ELR (cell line): ENCODE data around the gene CLNK.
A peak's percentile ranks its signal among the peaks of the same experiment; 100 is the strongest.

Experiments
- DNase-seq: peaks from one replicate; pipeline ENCODE4 v3.0.0-alpha.2; 2015; ENCODE audit warnings: low read depth

CLNK gene

GRCh38 chr4:10521424-10521823 lies 163.1 kb downstream of the CLNK start:
- no peak for DNase-seq

- no peak for DNase-seq
Observed at GRCh38 chr4:10509733-10510132, 174.8 kb downstream of the CLNK start.

- no peak for DNase-seq
Observed at GRCh38 chr4:10506077-10506476, 178.5 kb downstream of the CLNK start.

- no peak for DNase-seq
Observed at GRCh38 chr4:10504570-10505179, 179.9 kb downstream of the CLNK start.

- no peak for DNase-seq
Observed at GRCh38 chr4:10502717-10503116, 181.9 kb downstream of the CLNK start.

- no peak for DNase-seq
Observed at GRCh38 chr4:10500776-10501175, 183.8 kb downstream of the CLNK start.

GRCh38 chr4:10496200-10496599 lies 188.4 kb downstream of the CLNK start:
- no peak for DNase-seq

- DNase-seq: no peak
Observed at GRCh38 chr4:10495651-10496050, 188.9 kb downstream of the CLNK start.

GRCh38 chr4:10492464-10492863 lies 192.1 kb downstream of the CLNK start:
- DNase-seq: no peak

- DNase-seq: no peak
Observed at GRCh38 chr4:10491401-10491800, 193.2 kb downstream of the CLNK start.

- DNase-seq: no peak
Observed at GRCh38 chr4:10490996-10491395, 193.6 kb downstream of the CLNK start.

GRCh38 chr4:10482913-10483312 lies 201.7 kb downstream of the CLNK start:
- no peak for DNase-seq

GRCh38 chr4:10480616-10481015 lies 204.0 kb downstream of the CLNK start:
- DNase-seq: no peak

GRCh38 chr4:10478621-10479020 lies 205.9 kb downstream of the CLNK start:
- DNase-seq: no peak

GRCh38 chr4:10470505-10470904 lies 214.1 kb downstream of the CLNK start:
- no peak for DNase-seq

GRCh38 chr4:10466161-10466560 lies 218.4 kb downstream of the CLNK start:
- no peak for DNase-seq

GRCh38 chr4:10462876-10463275 lies 221.7 kb downstream of the CLNK start:
- DNase-seq: no peak

GRCh38 chr4:10461850-10462400 lies 222.6 kb downstream of the CLNK start:
- no peak for DNase-seq

- peak; percentile 49 for DNase-seq
Observed at GRCh38 chr4:10461091-10461849, 223.3 kb downstream of the CLNK start.

- DNase-seq: no peak
Observed at GRCh38 chr4:10460313-10461047, 224.1 kb downstream of the CLNK start.

GRCh38 chr4:10459305-10459704 lies 225.3 kb downstream of the CLNK start:
- DNase-seq: no peak

GRCh38 chr4:10458177-10458576 lies 226.4 kb downstream of the CLNK start:
- DNase-seq: no peak

GRCh38 chr4:10457255-10457801 lies 227.2 kb downstream of the CLNK start, which contains the start of gene ZNF518B:
Gene ZNF518B (minus strand): TSS chr4:10457426. CDS start chr4:10446328, 11,098 bp downstream.
- peak; percentile 58 for DNase-seq
